Body of pancreas (tissue), 4 donors: Measurements from ENCODE around the gene RHBDL1. TPM values are rescaled to one million over a fixed set of nuclear protein-coding genes. Genes with fewer than 3 reads are reported as not detected.

ENCODE experiments used
- ATAC-seq: fragments of 150-250 bp; one replicate; pipeline ENCODE4 v1.9.1; 2016
- DNase-seq, 4 donors: peaks; one replicate each; pipeline ENCODE4 v3.0.0-alpha.2; 2019
- H3K27ac ChIP-seq, 4 donors: fragments of 200-600 bp; sonication (generic); 1 replicate in 3 of 4; 2 replicates in 1 of 4; pipeline versions ENCODE4 v1.5.1 to v1.6.1; 2016 to 2019; ENCODE audit warnings: mild to moderate bottlenecking in 1 of 4, mixed read lengths in 1 of 4, moderate library complexity in 1 of 4
- H3K27me3 ChIP-seq, 2 donors: fragments of 200-600 bp; sonication (generic); one replicate each; pipeline ENCODE4 v1.6.0; 2016; ENCODE audit warnings: mild to moderate bottlenecking in 1 of 2
- H3K36me3 ChIP-seq, 2 donors: fragments of 200-600 bp; sonication (generic); replicated peaks in 1 of 2; 2 replicates each; pipeline ENCODE4 v1.5.1; 2016; ENCODE audit warnings: low read depth in 2 of 2; ENCODE audit not compliant: insufficient read depth in 1 of 2
- H3K4me1 ChIP-seq: fragments of 200-600 bp; sonication (generic); one replicate; pipeline ENCODE4 v1.6.0; 2016
- H3K4me3 ChIP-seq, 2 donors: fragments of 200-600 bp; sonication (generic); 1 replicate in 1 of 2; 2 replicates in 1 of 2; pipeline ENCODE4 v1.5.1; 2016 to 2019
- H3K9me3 ChIP-seq, 3 donors: fragments of 200-600 bp; sonication (generic); 1 replicate in 2 of 3; 2 replicates in 1 of 3; pipeline ENCODE4 v1.5.1; 2016
- CTCF ChIP-seq, 7 experiments: fragments of 450-650 bp in 4 of 7; fragments of 200-600 bp in 3 of 7; sonication (generic) in 3 of 7; IDR thresholded peaks; one replicate each; pipeline ENCODE4 v1.5.1; 2016 to 2019; ENCODE audit warnings: antibody characterized with exemption in 7 of 7
- POLR2A ChIP-seq, 3 donors: fragments of 450-650 bp; IDR thresholded peaks; one replicate each; pipeline ENCODE4 v1.6.1; 2016; ENCODE audit warnings: antibody characterized with exemption in 3 of 3, mild to moderate bottlenecking in 2 of 3
- WGBS, 2 donors: methylation state at CpG; one replicate each; pipeline ENCODE4 v1.1.5; 2017; 5-methylcytosine and 5-hydroxymethylcytosine counted together
- intact Hi-C: fragments of 100-400 bp; cut with DNase I; formaldehyde crosslinking; loops from one replicate; pipeline ENCODE4 v1.15.1; 2023
- total RNA-seq, 2 donors: library from RNA; depleted of rRNA; stranded (reverse); fragments of >200 nt; gene quantifications; one replicate each; pipeline ENCODE4 v1.1.0, GENCODE V29; 2016

Gene RHBDL1
- total RNA-seq, 2 donors from 2014 or later, result 1.8 to 4.3 TPM

- Histone ChIP-seq H3K27ac (peak overlapping the region in 1 of 4 donors; percentile 49), H3K9me3 (no peaks in the 10 kb centered on the region), H3K27me3 (no peaks in the 10 kb centered on the region), H3K36me3 (peaks cover 11 to 12% of the 10 kb centered on the region in 2 donors), H3K4me3 (no peak overlapping the region), H3K4me1 (peaks cover 67% of the 10 kb centered on the region)
- WGBS, 2 donors, result 84 to 90% methylated on average over 35 to 44 of the region's 61 CpGs
- peak in 2 of 4 donors; percentile 40 to 47 for DNase-seq
- TF ChIP-seq CTCF (IDR thresholded peaks at IDR 0.05) (no peak), POLR2A (IDR thresholded peaks at IDR 0.05) (no peak)
- intact Hi-C loops, result no loop called here
- ATAC-seq, result no peak
These were observed 9.7 kb downstream of the RHBDL1 start for GRCh38 chr16:684961-685696.

GRCh38 chr16:685967-686366 lies 10.5 kb downstream of the RHBDL1 start:
- H3K36me3 ChIP-seq, result peaks cover 11 to 12% of the 10 kb centered on the region in 2 donors
- no peak overlapping the region for H3K27ac ChIP-seq
- no peak overlapping the region for H3K4me3 ChIP-seq
- ATAC-seq (no peak), DNase-seq (peak; percentile 65 to 77 (median 65))
- no peaks in the 10 kb centered on the region for H3K27me3 ChIP-seq
- WGBS, 2 donors, result 24 to 55% methylated on average over 3 to 10 of the region's 10 CpGs
- peaks cover 69% of the 10 kb centered on the region for H3K4me1 ChIP-seq
- intact Hi-C loops, result no loop called here
- no peaks in the 10 kb centered on the region for H3K9me3 ChIP-seq
- no peak for TF ChIP-seq POLR2A (IDR thresholded peaks at IDR 0.05)
- peak; percentile 19 to 44 (median 35) for TF ChIP-seq CTCF (IDR thresholded peaks at IDR 0.05)

- Histone ChIP-seq H3K36me3 (peaks cover 10 to 11% of the 10 kb centered on the region in 2 donors), H3K27me3 (no peaks in the 10 kb centered on the region), H3K9me3 (no peaks in the 10 kb centered on the region), H3K4me3 (no peak overlapping the region), H3K4me1 (peaks cover 64% of the 10 kb centered on the region), H3K27ac (no peak overlapping the region)
- no peak for TF ChIP-seq CTCF (IDR thresholded peaks at IDR 0.05)
- no peak for TF ChIP-seq POLR2A (IDR thresholded peaks at IDR 0.05)
- 83 to 89% methylated on average over 13 to 45 of the region's 51 CpGs for whole genome bisulfite sequencing, 2 donors
- DNase-seq (no peak), ATAC-seq (no peak)
- intact Hi-C loops, result no loop called here
These were observed 11.2 kb downstream of the RHBDL1 start for GRCh38 chr16:686459-687260.

- 91 to 95% methylated on average over 13 to 19 of the region's 19 CpGs for WGBS, 2 donors
- peaks cover 3 to 4% of the 10 kb centered on the region in 2 donors for H3K36me3 ChIP-seq
- no peaks in the 10 kb centered on the region for H3K27me3 ChIP-seq
- no peak overlapping the region for H3K27ac ChIP-seq
- DNase-seq (no peak), ATAC-seq (no peak)
- no peak overlapping the region for H3K4me3 ChIP-seq
- H3K4me1 ChIP-seq, result peaks cover 55% of the 10 kb centered on the region
- TF ChIP-seq POLR2A (IDR thresholded peaks at IDR 0.05) (no peak), CTCF (IDR thresholded peaks at IDR 0.05) (no peak)
- H3K9me3 ChIP-seq, result no peaks in the 10 kb centered on the region
- intact Hi-C loops, result no loop called here
These were observed 12.0 kb downstream of the RHBDL1 start for GRCh38 chr16:687499-687898.
